Neural cell (in vitro differentiated cells): ENCODE data around the gene KDM1A.

ENCODE experiments used
- CTCF ChIP-seq: fragments of 450-650 bp; IDR thresholded peaks from 2 replicates; pipeline ENCODE4 v1.5.1; 2014; ENCODE audit warnings: antibody characterized with exemption, mild to moderate bottlenecking, moderate library complexity; ENCODE audit not compliant: poor library complexity, severe bottlenecking
- EP300 ChIP-seq: fragments of 450-650 bp; conservative IDR thresholded peaks from 2 replicates; pipeline ENCODE4 v1.6.1; 2014; ENCODE audit warnings: antibody characterized with exemption, mild to moderate bottlenecking, moderate library complexity; ENCODE audit not compliant: poor library complexity, severe bottlenecking
- EZH2 ChIP-seq: fragments of 200-600, 300-800 bp; shearing (Covaris generic), sonication (generic); IDR thresholded peaks from 2 replicates; pipeline ENCODE4 v1.6.1; 2014; ENCODE audit warnings: antibody characterized with exemption, low read length, borderline replicate concordance, mild to moderate bottlenecking; ENCODE audit not compliant: insufficient read depth, poor library complexity, severe bottlenecking
- MXI1 ChIP-seq: fragments of 450-650 bp; conservative IDR thresholded peaks from 2 replicates; pipeline ENCODE4 v1.6.1; 2014; ENCODE audit warnings: antibody characterized with exemption, mild to moderate bottlenecking; ENCODE audit not compliant: poor library complexity, severe bottlenecking
- POLR2AphosphoS5 ChIP-seq: IDR thresholded peaks from 2 replicates; pipeline ENCODE4 v1.6.1; 2012
- SMC3 ChIP-seq: fragments of 450-650 bp; conservative IDR thresholded peaks from 2 replicates; pipeline ENCODE4 v1.6.1; 2014; ENCODE audit warnings: antibody characterized with exemption, mild to moderate bottlenecking, moderate library complexity; ENCODE audit not compliant: poor library complexity
- TAF1 ChIP-seq: IDR thresholded peaks from 2 replicates; pipeline ENCODE4 v1.6.1; 2012; ENCODE audit warnings: low read depth

DNA sequence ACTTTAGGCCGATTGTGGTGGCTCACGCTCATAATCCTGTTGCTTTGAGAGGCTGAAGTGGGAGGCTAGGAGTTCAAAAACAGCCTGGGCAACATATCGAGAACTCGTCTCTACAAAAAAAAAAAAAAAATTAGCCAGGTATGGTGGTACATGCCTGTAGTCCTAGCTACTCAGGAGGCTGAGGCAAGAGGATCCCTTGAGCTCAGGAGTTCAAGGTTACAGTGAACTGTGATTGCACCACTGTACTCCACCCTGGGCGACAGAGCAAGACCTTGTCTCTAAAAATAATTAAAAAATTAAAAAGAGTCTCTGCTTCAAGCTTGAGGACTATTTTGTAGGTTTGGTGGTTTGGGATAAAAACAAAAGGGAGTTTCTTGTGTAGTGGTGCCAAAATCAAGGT is 21.2 kb downstream of the KDM1A start:
- TF ChIP-seq CTCF (no peak), POLR2AphosphoS5 (no peak), TAF1 (no peak), SMC3 (no peak), EP300 (no peak), MXI1 (no peak), EZH2 (no peak)
